Activated CD4-positive, CD25-positive, alpha-beta regulatory T cell treated with anti-CD3 and anti-CD28 coated beads, Interleukin-2, amount 50 U/mL, for 72 hours (primary cell): Measurements from ENCODE around the gene PGRMC1.
"Not testable (repeated sequence)": the region's sequence is repeated elsewhere in the genome, so short reads cannot be mapped to it uniquely, and the experiment has no call there.

ENCODE experiments used
- DNase-seq: peaks from one replicate; pipeline ENCODE4 v3.0.0; 2021

Gene PGRMC1

DNA sequence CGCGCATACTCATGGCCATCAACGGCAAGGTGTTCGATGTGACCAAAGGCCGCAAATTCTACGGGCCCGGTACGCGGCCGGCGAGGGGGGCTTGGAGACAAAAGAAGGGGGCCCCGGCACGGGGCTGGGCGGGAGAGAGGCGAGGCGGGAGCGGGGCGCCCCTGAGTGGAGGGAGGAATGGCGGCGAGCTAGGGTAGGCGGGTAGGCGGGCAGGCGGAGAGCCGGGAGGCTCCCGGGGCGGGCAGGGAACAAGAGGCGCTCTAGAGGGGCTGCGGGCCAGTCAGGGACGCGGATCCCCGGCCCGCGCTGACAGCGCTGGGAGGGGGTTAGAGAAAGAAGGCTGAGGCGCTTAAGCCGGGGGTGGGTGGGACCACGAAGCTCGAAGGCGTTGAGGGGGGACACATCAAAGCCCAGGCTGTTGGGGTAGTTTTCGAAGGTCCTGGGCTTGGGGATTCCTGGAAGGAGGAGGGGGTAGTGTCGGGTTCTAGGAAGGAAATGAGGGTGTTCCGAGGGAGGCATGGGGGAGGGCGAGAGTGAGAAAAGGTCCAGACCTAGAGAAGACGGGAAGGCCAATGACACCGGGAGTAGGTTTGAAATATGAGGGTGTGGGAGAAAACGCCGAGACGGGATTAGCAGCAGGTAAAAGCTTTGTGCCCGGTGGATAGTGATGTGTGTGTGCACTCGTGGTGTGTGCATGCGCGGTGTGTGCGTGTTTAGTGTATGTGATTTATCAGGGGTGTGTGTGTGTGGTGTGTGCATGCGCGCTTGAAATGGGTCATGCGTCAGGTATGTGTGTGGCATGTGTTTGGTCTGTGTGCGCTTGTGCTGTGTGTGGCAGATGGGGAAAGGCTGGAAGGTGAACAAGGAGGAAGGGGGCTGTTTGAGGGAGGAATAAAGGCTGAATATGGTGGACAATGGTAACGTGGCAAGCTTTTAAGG is 807 bp downstream of the PGRMC1 start:
- DNase-seq, result peak; percentile 30

DNA sequence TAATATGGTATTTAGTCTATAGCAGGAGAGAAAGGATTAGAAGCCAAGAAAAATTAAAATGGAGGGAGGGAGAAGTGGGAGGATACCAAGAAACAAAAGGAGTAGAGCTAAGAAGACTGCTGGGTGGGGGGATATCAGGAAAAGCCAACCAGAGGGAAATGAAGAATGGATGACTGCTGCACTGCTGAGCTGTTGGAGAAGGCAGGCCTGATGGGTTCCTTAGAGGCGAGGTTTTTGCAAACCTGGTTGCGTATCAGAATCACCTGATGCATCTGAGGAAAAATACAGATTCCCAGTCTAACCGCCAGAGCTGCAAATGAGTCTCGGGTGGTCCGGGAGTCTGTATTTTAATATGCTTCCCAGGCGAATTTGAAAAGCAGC is 1.5 kb downstream of the PGRMC1 start:
- no peak for DNase-seq

DNA sequence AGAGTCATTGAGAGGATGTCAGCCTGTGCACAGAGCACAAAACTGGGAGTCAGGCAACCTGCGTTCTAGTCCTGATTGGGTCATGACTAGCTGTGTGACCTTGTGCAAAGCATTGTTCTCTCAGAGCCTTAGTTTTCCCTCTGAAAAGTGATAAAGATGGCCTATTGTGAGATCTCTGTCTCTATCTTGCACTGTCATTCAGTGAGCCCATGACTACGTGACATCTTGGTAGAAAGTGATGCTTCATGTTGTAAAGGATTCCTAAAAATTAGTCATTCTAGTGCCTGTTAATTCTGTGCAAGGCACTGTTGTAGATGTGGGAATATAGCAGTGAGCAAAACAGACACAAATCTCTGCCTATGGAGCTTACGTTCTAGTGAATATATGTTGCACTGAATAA is 2.5 kb downstream of the PGRMC1 start:
- DNase-seq, result no peak

DNA sequence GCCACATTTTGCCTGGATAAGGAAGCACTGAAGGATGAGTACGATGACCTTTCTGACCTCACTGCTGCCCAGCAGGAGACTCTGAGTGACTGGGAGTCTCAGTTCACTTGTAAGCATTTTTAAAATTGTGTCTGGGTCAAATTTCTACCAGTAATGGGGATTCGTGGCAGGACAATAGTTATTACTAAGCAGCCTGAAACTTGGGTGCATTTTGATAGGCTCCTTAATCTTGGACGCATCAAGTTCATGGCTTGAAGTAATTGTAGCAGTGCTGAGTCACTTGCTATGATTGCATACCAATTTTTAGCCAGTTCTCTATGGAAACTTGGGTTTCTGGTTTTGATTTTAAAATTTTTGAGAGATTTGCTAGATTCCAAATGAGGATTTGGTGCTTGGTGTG is 4.3 kb downstream of the PGRMC1 start:
- no peak for DNase-seq

DNA sequence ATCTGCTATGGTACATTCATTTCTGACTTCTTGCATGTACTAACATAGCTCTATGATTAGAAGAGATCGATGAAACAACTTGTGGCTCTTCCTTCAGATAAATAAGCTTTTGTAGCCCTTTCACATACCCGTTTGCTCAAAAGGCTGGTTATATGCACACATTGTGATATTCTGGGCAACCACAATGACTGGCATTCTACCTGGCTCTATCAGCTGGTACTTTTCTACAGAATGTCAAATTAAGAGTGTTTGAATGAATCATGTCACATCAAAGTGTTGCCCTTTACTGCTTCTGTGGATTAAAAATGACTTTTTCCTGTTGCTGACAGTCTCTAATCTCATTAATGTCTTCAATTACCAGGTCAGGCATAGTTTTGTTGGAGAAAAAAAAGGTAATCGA is 11.6 kb downstream of the PGRMC1 start:
- DNase-seq, result no peak

DNA sequence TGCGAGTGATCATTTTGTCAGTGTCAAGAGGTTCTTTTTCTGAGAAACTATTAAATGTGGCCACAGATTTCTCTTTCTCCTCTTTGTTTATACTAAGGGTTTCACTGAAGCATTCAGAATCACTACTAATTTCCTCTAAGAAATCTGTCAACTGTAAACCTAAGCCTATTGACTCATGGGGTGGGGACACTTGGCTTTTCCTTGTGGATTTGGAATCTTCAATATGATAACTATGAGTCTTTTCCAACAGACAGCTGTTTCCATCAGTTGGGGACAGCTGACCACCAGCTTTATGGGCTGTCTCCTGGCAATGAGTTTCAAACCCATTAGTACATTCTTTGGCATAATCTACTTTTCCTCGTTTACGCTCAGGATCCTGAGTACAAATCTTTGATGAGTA is 13.8 kb downstream of the PGRMC1 start:
- no peak for DNase-seq

DNA sequence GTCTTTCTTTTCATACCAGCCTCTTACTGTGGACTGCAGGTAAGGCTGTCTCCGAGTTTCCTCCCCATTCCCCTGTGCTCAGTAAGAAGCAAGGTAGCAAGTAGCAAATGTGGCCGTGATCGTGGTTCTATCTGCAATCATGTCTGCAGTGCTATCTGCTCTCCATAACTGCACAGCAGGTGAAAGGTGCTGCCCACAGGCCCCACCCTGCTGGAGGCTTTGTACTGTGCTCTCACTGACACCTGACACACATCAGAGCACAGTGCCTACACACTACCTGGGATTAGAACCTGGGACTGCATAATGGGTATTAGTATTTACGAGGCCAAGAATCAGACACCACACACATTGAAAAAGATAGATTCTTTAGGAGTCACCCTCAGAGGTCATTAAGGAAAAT is 15.3 kb downstream of the PGRMC1 start:
- DNase-seq, result no peak

DNA sequence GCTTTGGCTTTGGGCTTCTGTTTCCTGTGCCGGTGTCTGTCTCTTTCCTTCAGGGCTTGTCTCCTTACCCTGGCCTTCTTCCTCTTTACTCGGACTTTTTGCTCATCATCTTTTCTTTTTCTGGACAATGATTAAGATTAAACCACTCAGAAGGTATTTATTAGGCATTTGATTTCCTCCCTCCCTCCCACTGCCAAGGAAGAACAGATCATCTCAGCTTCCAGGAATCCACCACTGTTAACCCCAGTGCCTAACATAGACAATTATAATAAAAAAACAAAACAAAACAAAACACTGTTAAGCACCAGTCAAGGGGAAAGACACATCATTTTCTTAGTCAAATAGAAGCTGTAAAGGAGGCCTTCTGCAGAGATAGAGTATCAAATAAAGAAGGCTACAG is 16.6 kb downstream of the PGRMC1 start:
- DNase-seq, result no peak

DNA sequence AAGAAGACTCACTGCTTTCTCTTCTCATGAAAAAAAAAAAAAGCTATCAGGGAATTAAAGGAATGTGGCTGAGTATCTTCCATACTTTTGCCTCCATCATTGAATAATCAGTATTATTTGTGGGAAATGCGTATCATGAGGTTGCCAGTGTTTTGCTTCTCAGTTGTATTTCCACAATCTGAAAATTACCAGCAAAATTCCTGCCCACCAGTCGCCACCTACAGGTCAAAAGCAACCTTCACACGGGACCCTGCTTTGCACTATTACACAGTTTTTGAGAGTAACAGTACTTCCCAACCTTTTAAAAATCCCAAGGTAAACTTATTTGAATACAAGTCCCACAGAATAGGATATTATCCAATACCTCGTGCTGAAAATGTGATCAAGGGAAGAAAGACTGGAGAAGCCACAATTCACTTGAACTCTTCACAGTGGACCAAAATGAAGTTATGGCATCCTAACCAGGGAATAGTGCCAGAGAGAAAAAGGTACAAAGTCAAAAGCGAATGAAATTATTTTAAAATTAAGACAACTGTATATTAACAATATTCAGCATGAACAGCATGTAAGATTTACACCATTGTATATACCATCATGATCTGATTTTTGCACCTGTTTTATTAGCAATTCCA is 30.4 kb downstream of the PGRMC1 start:
- DNase-seq, result no peak

DNA sequence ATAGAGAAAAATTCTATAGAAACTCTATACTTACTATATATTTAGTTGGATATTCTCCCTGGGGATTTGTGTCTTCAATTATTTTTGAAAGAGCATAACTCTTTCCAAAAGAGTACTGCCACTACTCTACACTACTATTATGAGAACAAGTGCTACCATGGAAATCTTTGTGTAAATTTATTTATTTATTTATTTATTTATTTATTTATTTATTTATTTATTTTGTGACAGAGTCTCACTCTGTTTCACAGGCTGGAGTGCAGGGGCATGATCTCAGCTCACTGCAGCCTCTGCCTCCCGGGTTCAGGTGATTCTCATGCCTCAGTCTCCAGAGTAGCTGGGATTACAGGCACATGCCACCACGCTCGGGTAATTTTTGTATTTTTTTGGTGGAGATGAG is 31.0 kb downstream of the PGRMC1 start:
- not testable (repeated sequence) for DNase-seq

DNA sequence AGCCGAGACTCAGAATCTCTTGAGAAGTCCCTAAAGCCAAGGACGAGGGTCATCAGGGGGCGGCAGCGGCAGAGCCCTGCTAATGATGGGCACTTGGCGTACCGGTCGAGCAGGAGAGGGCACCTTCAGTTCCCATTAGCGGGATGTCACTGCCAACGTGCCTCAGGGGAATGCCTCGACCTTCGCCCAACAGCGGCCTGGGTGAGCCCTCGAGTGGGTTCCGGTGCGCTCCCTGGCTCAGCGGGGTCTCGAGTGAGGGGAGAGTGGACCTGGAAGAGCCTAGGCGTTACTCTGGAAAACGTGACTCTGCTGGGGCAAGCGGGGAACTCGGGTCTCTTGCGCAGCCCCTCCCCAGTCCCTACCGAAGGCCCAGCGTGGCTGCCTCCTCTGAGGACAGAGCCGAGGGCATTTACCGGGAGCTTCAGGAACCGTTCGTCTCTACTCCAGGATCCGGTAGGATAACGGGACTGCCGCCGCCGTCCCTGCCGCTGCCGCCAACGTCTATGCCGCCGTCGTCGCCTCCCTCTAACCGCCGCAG is 36.9 kb downstream of the PGRMC1 start:
- no peak for DNase-seq

DNA sequence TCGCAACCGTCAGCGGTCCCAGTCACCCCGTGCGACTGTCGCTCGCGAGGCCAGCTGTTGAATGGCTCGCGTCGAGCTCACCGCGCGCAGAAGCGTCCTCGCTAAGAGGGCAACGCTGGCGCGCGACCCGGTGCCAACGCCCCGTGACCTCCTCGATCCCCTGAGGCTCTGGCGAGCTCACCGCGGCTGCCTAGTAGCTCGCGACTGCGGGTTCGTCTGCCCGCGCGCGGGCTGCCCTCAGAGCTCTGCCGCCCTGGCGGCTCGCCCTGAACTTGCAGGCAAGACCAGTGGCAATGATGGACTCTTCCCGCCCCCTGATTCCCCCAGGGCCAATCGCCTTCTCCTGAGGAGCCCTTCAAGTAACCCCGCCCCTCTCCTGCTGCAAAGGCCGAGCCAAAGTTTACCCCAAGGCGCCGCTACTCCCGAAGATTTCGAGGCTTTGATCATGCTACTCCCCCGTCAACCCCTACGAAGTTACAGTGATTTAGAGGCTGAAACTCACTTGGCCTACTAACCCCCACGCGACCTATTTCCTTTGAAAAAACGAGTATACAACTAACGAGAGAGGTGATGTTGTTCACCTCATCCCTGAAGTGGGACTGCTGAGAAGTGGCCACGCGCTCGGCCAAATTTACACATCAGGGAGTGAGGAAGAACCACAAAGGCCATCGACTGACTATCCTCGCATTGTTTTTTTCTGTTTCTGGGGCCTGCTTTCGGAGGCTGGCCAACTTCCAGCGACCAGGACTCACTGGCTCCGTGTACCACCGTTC is 37.5 kb downstream of the PGRMC1 start:
- DNase-seq, result peak; percentile 38

DNA sequence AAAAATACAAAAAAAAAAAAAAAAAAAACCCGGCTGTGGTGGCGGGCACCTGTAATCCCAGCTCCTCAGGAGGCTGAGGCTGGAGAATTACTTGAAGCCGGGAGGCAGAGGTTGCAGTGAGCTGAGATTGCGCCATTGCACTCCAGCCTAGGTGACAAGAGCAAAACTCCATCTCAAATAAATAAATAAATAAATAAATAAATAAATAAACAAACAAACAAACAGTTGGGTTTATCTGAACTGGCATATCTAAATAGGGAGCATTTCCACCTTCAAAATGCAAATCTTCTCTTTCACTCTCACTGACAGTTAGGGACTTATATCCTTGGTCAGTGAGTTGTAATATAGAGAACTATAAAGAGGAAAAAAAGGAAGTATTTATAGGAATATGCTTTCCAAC is 46.3 kb downstream of the PGRMC1 start:
- not testable (repeated sequence) for DNase-seq

DNA sequence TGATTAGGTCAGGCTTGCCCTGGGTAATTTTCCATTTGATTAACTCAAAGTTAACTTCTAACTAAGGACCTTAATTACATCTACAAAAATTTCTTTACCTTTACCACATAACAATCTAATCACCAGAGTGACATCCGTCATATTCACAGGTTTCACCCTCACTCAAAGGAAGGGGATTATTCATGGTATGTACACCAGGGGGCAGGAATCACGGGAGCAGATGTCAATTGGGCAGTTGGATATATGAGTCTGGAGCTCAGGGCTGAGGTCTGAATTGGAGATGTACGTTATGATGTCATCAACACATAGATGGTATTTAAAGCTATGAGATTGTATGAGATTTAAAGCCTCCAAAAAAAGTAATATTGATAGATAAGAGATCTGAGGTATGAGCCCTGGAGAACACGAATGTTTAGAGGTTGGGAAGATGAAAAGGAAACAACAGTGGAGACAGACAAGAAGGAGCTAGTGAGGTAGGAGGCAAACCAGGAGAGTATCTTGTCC is 52.9 kb downstream of the PGRMC1 start:
- DNase-seq, result no peak

DNA sequence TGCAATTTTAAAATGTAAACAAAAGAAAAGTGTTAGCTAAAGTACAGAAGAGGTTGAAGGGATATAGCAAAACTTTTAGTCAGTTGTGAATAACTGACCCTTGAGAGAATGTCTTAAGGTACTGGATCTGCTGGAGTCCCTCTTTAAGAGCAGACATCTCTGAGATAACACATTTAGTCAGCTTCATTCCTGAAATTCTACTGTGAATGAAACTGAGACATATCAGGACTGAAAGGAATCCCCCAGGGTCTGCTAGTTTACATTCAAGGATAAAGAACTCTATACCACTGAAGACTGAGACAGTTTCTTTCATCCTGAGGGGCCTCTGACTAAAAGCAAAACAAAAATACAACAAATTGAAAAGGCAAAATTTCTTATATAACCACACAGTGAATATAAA is 54.4 kb downstream of the PGRMC1 start:
- DNase-seq, result no peak

DNA sequence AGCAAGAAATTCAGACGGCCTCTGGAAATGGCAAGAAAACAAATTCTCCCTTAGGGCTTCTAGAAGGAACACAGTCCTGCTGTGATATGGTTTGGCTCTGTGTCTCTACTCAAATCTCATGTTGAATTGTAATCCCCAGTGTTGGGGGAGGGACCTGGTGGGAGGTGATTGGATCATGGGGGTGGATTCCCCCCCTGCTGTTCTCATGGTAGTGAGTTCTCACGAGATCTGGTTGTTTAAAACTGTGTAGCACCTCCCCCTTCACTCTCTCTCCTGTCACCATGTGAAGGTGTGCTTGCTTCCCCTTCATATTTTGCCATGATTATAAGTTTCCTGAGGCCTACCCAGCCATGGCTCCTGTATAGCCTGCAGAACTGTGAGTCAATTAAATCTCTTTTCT is 55.2 kb downstream of the PGRMC1 start:
- not testable (repeated sequence) for DNase-seq

DNA sequence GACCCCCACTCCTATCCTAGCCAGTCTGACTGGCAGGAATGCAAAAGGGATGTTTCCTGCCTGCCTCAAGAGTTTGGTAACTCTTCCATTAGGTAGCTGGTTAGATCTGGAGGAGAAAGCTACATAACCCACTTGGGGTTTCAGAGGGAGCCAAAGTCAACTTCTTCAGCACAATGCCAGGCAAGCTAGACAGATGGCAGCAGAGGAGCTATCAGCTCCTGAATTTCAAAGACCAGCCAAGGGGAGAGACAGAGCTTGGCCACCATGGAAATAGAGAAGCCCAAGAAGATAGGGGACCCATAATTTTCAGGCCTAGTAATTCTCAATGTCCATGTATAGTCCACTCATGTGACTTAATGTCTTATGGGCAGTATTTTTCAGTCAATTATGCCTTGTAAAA is 56.4 kb downstream of the PGRMC1 start:
- no peak for DNase-seq
